ENCODE measurements around the gene MAGEA9B. TPM values are rescaled to one million over a fixed set of nuclear protein-coding genes. Genes with fewer than 3 reads are reported as not detected.

MAGEA9B gene
- total RNA-seq, 1 experiment from 2014 or later = not detected

DNA sequence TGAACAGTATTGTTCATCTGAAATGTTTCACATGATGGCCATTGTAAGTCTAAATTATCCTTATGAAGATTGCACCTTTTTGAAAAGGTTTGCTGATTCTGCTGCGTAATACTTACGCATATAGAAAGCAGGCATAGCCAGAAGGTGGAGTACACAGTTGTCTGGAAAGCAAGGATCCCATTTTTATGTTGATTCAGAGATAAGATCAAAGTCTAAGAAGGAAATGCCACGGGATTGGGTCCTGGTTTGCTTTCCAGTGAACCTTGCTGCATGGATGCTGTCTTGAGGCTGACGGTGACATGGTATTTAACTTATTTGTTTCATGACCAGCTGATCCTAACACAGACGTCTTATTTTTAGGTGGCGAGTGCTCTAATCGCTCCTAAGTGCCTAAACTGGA, 15.5 kb downstream of the MAGEA9B start:
- Histone ChIP-seq H3K79me2 (ENCODE audit: insufficient read depth, low read length) (no peaks in the 10 kb centered on the region), H2BK20ac (ENCODE audit: low read depth, low read length, poor library complexity, severe bottlenecking) (no peak overlapping the region), H3K14ac (ENCODE audit: insufficient read depth, low read length) (no peak overlapping the region), H2AFZ (ENCODE audit: low read length) (no peak overlapping the region), H2BK120ac (ENCODE audit: low read depth, low read length, poor library complexity, severe bottlenecking) (no peak overlapping the region), H3K79me1 (ENCODE audit: insufficient read depth, low read depth, low read length, poor library complexity, severe bottlenecking) (no peaks in the 10 kb centered on the region), H3K23ac (ENCODE audit: insufficient read length, low read depth, low read length) (no peak overlapping the region), H3K56ac (ENCODE audit: insufficient read length, low read depth, low read length) (no peak overlapping the region), H4K20me1 (ENCODE audit: control insufficient read depth, insufficient read depth, insufficient read length) (no peaks in the 10 kb centered on the region), H3K4ac (ENCODE audit: low read depth, low read length) (no peak overlapping the region), H4K91ac (ENCODE audit: insufficient read length, low read depth, low read length) (no peak overlapping the region), H3K27me3 (ENCODE audit: insufficient read depth, low read length) (no peaks in the 10 kb centered on the region), H3K9ac (ENCODE audit: extremely low read depth, insufficient read length, low read length) (no peak overlapping the region), H3K4me1 (ENCODE audit: insufficient read depth, low read length) (no peaks in the 10 kb centered on the region), H3K18ac (ENCODE audit: insufficient read length, low read depth, low read length) (no peak overlapping the region), H3K4me2 (ENCODE audit: insufficient read depth, insufficient read length, low read length) (no peak overlapping the region), H2BK5ac (ENCODE audit: insufficient read length, low read length) (no peak overlapping the region), H3K23me2 (ENCODE audit: insufficient read length, low read depth, low read length, poor library complexity, severe bottlenecking) (no peaks in the 10 kb centered on the region), H3K27ac (ENCODE audit: insufficient read length, low read depth, low read length) (no peak overlapping the region), H2BK15ac (ENCODE audit: low read depth, low read length) (no peak overlapping the region), H3T11ph (ENCODE audit: low read length) (no peak overlapping the region), H3K9me3 (ENCODE audit: control insufficient read depth, low read depth, low read length) (peaks cover 48% of the 10 kb centered on the region), H2AK5ac (ENCODE audit: insufficient read length, low read length) (no peak overlapping the region), H4K8ac (replicated peaks; ENCODE audit: insufficient read length, low read depth, low read length) (no peak overlapping the region), H4K5ac (ENCODE audit: insufficient read length, low read depth, low read length) (no peak overlapping the region), H2BK12ac (ENCODE audit: insufficient read length, low read depth, low read length) (no peak overlapping the region)
- Mint-ChIP-seq H3K27ac (peak overlapping the region in 1 of 3 experiments; percentile 27; a peak in 2 of 7 replicates), H3K9me3 (peaks cover 42 to 45% of the 10 kb centered on the region in 2 experiments), H3K36me3 (ENCODE audit: insufficient read depth in 1 of 3, low read depth in 3 of 3) (no peaks in the 10 kb centered on the region; a peak in 1 of 7 replicates), H3K27me3 (ENCODE audit: low read depth) (no peaks in the 10 kb centered on the region), H3K4me3 (no peak overlapping the region), H3K4me1 (peaks cover 16 to 30% of the 10 kb centered on the region in 2 experiments)
- no CpG with 5 or more reads among the region's 7 CpGs for WGBS (ENCODE audit: extremely low coverage, insufficient read length, low lambda C conversion rate)
- TF ChIP-seq, protein P1, sequence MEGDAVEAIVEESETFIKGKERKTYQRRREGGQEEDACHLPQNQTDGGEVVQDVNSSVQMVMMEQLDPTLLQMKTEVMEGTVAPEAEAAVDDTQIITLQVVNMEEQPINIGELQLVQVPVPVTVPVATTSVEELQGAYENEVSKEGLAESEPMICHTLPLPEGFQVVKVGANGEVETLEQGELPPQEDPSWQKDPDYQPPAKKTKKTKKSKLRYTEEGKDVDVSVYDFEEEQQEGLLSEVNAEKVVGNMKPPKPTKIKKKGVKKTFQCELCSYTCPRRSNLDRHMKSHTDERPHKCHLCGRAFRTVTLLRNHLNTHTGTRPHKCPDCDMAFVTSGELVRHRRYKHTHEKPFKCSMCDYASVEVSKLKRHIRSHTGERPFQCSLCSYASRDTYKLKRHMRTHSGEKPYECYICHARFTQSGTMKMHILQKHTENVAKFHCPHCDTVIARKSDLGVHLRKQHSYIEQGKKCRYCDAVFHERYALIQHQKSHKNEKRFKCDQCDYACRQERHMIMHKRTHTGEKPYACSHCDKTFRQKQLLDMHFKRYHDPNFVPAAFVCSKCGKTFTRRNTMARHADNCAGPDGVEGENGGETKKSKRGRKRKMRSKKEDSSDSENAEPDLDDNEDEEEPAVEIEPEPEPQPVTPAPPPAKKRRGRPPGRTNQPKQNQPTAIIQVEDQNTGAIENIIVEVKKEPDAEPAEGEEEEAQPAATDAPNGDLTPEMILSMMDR (conservative IDR thresholded peaks at IDR 0.05) = no peak
- DNase-seq = no peak
